DND-41 (cell line): ENCODE results near the gene NMNAT2.

ENCODE experiments used
- ATAC-seq: fragments of 200-7000 bp; cut with Tn5 transposase; 3 replicates; pipeline ENCODE4 v1.9.1; 2021; ENCODE audit warnings: low read depth; ENCODE audit not compliant: insufficient read depth
- DNase-seq: peaks from one replicate; pipeline ENCODE4 v3.0.0-alpha.2; 2020
- H2AFZ ChIP-seq: 2 replicates; pipeline ENCODE4 v1.6.0; 2012; ENCODE audit warnings: low read depth, low read length
- H3K27ac ChIP-seq: 2 replicates; pipeline ENCODE4 v1.5.1; 2012; ENCODE audit warnings: low read length, inconsistent platforms
- H3K27me3 ChIP-seq: fragments of 200-600 bp; sonication (generic); 2 replicates; pipeline ENCODE4 v1.6.0; 2012; ENCODE audit warnings: low read length, mild to moderate bottlenecking, inconsistent platforms; ENCODE audit not compliant: insufficient read depth, poor library complexity
- H3K36me3 ChIP-seq: 2 replicates; pipeline ENCODE4 v1.5.1; 2012; ENCODE audit warnings: low read length, inconsistent platforms; ENCODE audit not compliant: insufficient read depth
- H3K4me1 ChIP-seq: 2 replicates; pipeline ENCODE4 v1.5.1; 2012; ENCODE audit warnings: mild to moderate bottlenecking, low read length; ENCODE audit not compliant: insufficient read depth
- H3K4me2 ChIP-seq: 2 replicates; pipeline ENCODE4 v1.6.0; 2012; ENCODE audit warnings: mild to moderate bottlenecking, moderate library complexity, low read length, inconsistent platforms; ENCODE audit not compliant: insufficient read depth
- H3K4me3 ChIP-seq, 2 experiments: fragments of 200-600 bp in 1 of 2; shearing (Covaris generic) in 1 of 2; 2 replicates each; pipeline ENCODE4 v1.5.1; 2012 to 2016; ENCODE audit warnings: inconsistent platforms in 2 of 2, low read length in 2 of 2, mild to moderate bottlenecking in 2 of 2, low read depth in 1 of 2, moderate library complexity in 1 of 2
- H3K79me2 ChIP-seq: 2 replicates; pipeline ENCODE4 v1.6.0; 2012; ENCODE audit warnings: low read length, inconsistent platforms; ENCODE audit not compliant: insufficient read depth
- H3K9ac ChIP-seq: 2 replicates; pipeline ENCODE4 v1.6.0; 2012; ENCODE audit warnings: low read depth, mild to moderate bottlenecking, inconsistent platforms, low read length, moderate library complexity
- H3K9me3 ChIP-seq: 2 replicates; pipeline ENCODE4 v1.5.1; 2012; ENCODE audit warnings: low read length, moderate library complexity, mild to moderate bottlenecking, inconsistent platforms; ENCODE audit not compliant: insufficient read depth, severe bottlenecking
- H4K20me1 ChIP-seq: 2 replicates; pipeline ENCODE4 v1.6.0; 2012; ENCODE audit warnings: low read length; ENCODE audit not compliant: insufficient read depth
- EZH2 ChIP-seq: IDR thresholded peaks from 3 replicates; pipeline ENCODE4 v1.6.1; 2012; ENCODE audit warnings: borderline replicate concordance, low read depth, mild to moderate bottlenecking, moderate library complexity, low read length, inconsistent platforms; ENCODE audit not compliant: severe bottlenecking
- TF ChIP-seq, protein P1 (sequence below): IDR thresholded peaks from 2 replicates; pipeline ENCODE4 v1.5.1; 2012; ENCODE audit warnings: borderline replicate concordance, low read length, moderate library complexity, mild to moderate bottlenecking; ENCODE audit not compliant: poor library complexity, severe bottlenecking; ENCODE audit errors: extremely low read depth

Gene NMNAT2

DNA sequence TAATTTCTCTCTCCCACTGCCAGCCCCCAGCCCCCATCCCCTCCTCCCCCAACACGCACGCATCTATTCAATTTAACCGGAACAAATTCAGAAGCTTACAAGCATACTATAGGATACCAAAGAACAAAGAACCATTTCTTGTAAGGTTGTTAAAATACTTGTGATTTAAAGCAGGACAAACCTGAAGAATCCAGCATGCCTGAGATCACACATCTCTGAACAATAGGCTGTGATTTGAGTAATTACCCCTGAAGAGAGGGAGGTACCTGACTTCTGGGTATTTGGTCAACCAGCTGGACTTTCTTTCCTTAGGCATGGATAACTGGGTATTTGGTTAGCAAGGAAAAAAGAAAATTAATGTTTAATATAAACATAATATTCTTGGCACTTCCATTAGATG is 105.1 kb downstream of the NMNAT2 start:
- H3K79me2 ChIP-seq = no peaks in the 10 kb centered on the region
- DNase-seq = no peak
- H3K27ac ChIP-seq = no peak overlapping the region
- no peak overlapping the region for H3K4me3 ChIP-seq
- no peaks in the 10 kb centered on the region for H3K9me3 ChIP-seq
- H3K9ac ChIP-seq = no peak overlapping the region
- no peaks in the 10 kb centered on the region for H3K4me1 ChIP-seq
- no peak for ATAC-seq
- no peak overlapping the region for H2AFZ ChIP-seq
- H4K20me1 ChIP-seq = no peaks in the 10 kb centered on the region
- H3K27me3 ChIP-seq = peaks cover 11% of the 10 kb centered on the region
- no peak overlapping the region for H3K4me2 ChIP-seq
- no peaks in the 10 kb centered on the region for H3K36me3 ChIP-seq
- TF ChIP-seq EZH2 = no peak

DNA sequence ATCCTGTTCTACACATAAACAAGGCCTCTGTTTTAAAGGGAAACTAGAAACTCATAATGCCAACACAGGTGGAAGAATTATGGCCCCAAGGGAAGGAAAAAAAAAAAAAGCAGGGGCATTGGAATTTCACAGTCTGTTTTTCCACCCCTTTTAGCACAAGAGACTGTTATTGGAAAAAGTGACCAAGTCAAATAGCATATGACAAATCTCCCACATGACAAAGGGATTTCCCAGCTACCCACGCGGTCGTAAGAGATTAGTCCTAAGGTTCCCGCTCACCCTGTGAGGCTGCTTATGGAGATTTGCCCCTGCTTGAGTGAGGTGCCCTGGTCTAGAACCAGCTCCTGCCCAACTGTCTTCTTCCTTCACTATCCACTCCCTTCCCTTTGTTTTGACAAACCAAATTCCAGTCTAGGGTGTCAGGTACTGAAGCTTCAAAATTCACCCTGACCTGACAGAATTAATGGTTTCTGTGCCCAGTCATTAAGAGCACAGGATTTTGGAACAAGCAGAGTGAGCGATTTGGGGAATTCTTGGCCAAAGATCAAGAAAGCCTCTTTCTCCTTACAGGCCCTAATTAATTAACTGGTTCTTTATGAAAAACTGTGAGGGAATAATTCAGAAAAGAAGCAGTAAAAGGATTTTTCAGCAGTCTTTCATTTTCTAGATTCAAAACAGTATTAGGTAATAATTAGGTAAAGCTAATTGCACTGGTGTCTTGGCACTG is 107.3 kb downstream of the NMNAT2 start:
- Histone ChIP-seq H3K9ac (no peak overlapping the region), H3K27me3 (peaks cover 5% of the 10 kb centered on the region), H3K4me1 (no peaks in the 10 kb centered on the region), H3K36me3 (no peaks in the 10 kb centered on the region), H3K9me3 (no peaks in the 10 kb centered on the region), H3K4me2 (no peak overlapping the region), H4K20me1 (no peaks in the 10 kb centered on the region), H3K27ac (no peak overlapping the region), H3K4me3 (no peak overlapping the region), H3K79me2 (no peaks in the 10 kb centered on the region), H2AFZ (no peak overlapping the region)
- TF ChIP-seq, protein P1, sequence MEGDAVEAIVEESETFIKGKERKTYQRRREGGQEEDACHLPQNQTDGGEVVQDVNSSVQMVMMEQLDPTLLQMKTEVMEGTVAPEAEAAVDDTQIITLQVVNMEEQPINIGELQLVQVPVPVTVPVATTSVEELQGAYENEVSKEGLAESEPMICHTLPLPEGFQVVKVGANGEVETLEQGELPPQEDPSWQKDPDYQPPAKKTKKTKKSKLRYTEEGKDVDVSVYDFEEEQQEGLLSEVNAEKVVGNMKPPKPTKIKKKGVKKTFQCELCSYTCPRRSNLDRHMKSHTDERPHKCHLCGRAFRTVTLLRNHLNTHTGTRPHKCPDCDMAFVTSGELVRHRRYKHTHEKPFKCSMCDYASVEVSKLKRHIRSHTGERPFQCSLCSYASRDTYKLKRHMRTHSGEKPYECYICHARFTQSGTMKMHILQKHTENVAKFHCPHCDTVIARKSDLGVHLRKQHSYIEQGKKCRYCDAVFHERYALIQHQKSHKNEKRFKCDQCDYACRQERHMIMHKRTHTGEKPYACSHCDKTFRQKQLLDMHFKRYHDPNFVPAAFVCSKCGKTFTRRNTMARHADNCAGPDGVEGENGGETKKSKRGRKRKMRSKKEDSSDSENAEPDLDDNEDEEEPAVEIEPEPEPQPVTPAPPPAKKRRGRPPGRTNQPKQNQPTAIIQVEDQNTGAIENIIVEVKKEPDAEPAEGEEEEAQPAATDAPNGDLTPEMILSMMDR = no peak
- TF ChIP-seq EZH2 = no peak
- ATAC-seq = no peak
- DNase-seq = no peak

DNA sequence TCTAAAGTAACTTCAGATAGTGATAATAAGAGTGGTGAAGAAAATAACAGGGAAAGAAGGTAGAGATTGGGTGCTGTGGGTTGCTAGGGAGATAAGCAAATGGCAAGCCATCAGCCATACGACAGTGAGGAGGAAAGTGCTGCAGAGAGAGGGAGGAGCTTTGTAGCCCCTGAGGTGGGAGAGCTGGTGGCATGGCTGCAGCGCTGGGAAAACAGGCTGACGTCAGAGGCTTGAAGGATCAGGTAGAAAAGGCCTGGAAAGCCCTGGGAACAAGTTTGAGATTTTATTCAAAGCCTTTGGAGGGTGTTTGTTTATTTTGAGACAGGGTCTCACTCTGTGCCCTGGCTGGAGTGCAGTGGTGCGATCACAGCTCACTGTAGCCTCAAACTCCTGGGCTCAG is 109.5 kb downstream of the NMNAT2 start:
- Histone ChIP-seq H3K9me3 (no peaks in the 10 kb centered on the region), H3K36me3 (no peaks in the 10 kb centered on the region), H3K27me3 (no peaks in the 10 kb centered on the region), H3K4me1 (no peaks in the 10 kb centered on the region), H3K27ac (no peak overlapping the region), H4K20me1 (no peaks in the 10 kb centered on the region), H2AFZ (no peak overlapping the region), H3K4me2 (no peak overlapping the region), H3K9ac (no peak overlapping the region), H3K4me3 (no peak overlapping the region), H3K79me2 (no peaks in the 10 kb centered on the region)
- TF ChIP-seq, protein P1 = no peak
- no peak for TF ChIP-seq EZH2
- ATAC-seq (no peak), DNase-seq (no peak)

DNA sequence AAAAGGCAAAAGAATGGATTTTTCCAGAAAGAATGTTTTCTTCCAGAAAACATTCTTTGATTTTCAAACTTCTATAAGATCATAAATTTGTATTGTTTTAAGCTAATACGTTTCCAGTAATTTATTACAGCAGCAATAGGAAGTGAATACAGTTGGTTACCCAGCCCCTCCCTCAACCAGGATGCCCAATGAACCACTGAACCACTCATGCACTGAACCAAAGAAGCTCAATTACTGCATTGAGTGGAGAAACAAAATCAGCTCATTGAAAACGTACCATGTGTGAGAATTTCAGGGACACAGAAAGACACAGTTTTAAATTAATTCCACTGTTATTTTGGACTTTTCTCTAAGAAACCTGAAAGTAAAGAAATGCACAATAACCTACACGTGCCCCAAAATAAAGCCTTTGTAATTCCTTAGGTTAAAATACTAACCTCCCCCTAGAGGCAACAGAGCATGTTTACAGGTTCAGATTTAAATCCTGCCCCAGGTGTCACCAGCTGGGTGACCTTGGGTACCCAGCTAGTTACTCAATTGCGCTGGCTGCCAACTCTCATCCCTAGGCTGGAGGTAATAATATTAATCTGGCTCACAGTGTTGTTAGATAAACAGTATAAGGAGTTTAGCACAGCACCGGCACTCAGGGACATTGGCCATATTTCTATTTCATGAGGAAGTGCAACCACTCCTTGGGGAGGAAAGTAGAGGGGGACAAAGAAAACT is 111.7 kb downstream of the NMNAT2 start:
- Histone ChIP-seq H3K9me3 (no peaks in the 10 kb centered on the region), H3K27ac (no peak overlapping the region), H3K4me1 (no peaks in the 10 kb centered on the region), H3K27me3 (no peaks in the 10 kb centered on the region), H3K4me3 (no peak overlapping the region), H3K79me2 (no peaks in the 10 kb centered on the region), H3K4me2 (no peak overlapping the region), H3K9ac (no peak overlapping the region), H2AFZ (no peak overlapping the region), H3K36me3 (no peaks in the 10 kb centered on the region), H4K20me1 (no peaks in the 10 kb centered on the region)
- ATAC-seq (no peak), DNase-seq (no peak)
- TF ChIP-seq, protein P1 = peak; percentile 45
- TF ChIP-seq EZH2 = no peak
